ENCODE results near the gene NRXN2. TPM values are rescaled to one million over a fixed set of nuclear protein-coding genes. Genes with fewer than 3 reads are reported as not detected.

The NRXN2 gene
- polyA plus RNA-seq, 1 experiment = not detected

DNA sequence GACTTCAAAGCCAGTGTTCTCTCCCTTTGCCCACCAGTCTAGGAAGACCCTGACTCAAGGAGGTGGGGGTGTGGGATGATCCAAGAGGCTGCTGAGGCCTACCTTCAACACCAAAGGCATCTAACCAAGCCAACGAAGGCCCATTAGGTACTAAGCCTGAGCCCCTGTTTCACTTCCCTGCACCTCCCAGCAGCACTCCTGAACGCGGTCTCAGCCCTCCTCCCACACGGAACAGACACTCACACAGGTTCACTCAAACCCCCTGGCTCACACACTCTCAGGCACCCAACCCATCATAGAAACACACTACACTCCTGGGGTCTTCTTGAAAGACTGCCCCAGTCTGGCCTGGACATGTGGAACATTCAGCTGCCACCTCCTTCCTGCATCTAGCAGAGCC, 91.3 kb downstream of the NRXN2 start:
- Histone ChIP-seq H3K27me3 (ENCODE audit: control insufficient read depth, insufficient read depth, low read length) (peaks cover 29% of the 10 kb centered on the region), H3K4me3 (ENCODE audit: low read depth, low read length) (no peak overlapping the region), H3K9me3 (ENCODE audit: control insufficient read depth, insufficient read depth, low read length) (no peaks in the 10 kb centered on the region; the same call in 1 of the 2 replicates), H3K27ac (ENCODE audit: low read depth, low read length) (no peak overlapping the region)
- TF ChIP-seq, protein P1, sequence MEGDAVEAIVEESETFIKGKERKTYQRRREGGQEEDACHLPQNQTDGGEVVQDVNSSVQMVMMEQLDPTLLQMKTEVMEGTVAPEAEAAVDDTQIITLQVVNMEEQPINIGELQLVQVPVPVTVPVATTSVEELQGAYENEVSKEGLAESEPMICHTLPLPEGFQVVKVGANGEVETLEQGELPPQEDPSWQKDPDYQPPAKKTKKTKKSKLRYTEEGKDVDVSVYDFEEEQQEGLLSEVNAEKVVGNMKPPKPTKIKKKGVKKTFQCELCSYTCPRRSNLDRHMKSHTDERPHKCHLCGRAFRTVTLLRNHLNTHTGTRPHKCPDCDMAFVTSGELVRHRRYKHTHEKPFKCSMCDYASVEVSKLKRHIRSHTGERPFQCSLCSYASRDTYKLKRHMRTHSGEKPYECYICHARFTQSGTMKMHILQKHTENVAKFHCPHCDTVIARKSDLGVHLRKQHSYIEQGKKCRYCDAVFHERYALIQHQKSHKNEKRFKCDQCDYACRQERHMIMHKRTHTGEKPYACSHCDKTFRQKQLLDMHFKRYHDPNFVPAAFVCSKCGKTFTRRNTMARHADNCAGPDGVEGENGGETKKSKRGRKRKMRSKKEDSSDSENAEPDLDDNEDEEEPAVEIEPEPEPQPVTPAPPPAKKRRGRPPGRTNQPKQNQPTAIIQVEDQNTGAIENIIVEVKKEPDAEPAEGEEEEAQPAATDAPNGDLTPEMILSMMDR (IDR thresholded peaks at IDR 0.05; ENCODE audit: low read depth, low read length) = no peak
- CTCF ChIA-PET = interaction anchor here (0.7 kb wide), 1 partner anchor 183 kb away, joined by 3 read pairs; no protein-coding TSS in a partner anchor
- DNase-seq (ENCODE audit: low read depth, low spot score) = no peak
- POLR2A ChIA-PET = no interaction called here

DNA sequence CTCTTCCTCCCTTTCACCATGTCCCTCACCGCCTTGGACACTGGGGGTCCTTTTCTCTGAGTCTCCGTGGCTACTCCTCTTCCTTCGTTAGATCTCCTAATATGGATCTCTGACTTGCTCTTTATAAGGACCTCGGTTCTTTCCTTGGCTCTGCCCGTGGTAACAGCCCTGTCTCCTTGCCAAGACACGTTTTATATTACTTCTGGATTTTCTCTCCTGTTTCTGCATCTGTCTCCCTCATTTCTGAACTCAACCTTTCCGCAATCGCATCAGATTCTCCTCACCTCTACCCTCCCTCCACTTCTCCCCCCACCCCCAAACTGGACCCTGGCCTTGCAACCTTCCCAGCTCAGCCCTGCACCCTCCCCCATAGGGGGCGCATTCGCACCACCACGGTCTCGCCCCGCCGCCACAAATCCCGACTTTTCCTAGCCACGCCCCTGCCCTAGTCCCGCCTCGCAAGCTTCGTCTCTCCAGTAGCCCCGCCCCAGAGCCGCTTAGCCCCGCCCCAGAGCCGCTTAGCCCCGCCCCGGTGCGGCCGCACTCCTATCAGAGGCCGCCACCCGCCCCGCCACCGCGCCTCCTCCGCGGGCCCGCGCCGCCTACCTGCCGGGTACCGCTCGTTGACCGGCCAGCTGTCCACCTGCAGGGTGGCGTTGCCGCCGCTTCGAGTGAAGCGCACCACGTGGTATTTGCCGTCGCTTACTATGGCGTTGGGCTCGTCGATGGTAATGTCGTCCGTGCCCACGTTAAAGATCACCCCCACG, 93.0 kb downstream of the NRXN2 start:
- H3K27me3 ChIP-seq (ENCODE audit: control insufficient read depth, insufficient read depth, low read length) = peaks cover 34% of the 10 kb centered on the region
- no peak for DNase-seq (ENCODE audit: low read depth, low spot score)
- TF ChIP-seq, protein P1 (IDR thresholded peaks at IDR 0.05; ENCODE audit: low read depth, low read length) = no peak
- H3K27ac ChIP-seq (ENCODE audit: low read depth, low read length) = no peak overlapping the region
- CTCF ChIA-PET = no interaction called here
- POLR2A ChIA-PET = no interaction called here
- no peaks in the 10 kb centered on the region; the same call in 1 of the 2 replicates for H3K9me3 ChIP-seq (ENCODE audit: control insufficient read depth, insufficient read depth, low read length)
- H3K4me3 ChIP-seq (ENCODE audit: low read depth, low read length) = no peak overlapping the region

DNA sequence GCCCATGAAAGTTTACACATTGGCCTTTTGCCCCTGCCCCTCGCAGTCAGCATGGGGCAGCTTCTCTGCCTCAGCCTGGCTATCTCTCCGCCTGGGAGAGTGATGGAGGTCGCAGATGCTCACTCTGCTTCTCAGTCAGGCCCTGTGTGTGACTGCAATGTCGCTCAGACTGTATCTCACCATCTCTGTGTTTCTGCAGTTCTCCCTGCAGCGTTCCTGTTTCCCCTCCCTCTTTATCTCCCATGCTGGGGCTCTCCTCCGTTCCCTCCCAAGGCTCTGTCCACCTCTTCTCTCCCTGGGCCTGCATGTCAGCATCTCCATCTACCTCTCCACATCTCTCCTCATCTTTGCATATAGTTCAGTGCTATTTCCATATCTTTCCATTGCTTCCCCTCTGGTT, 93.9 kb downstream of the NRXN2 start:
- Histone ChIP-seq H3K9me3 (ENCODE audit: control insufficient read depth, insufficient read depth, low read length) (no peaks in the 10 kb centered on the region; the same call in 1 of the 2 replicates), H3K4me3 (ENCODE audit: low read depth, low read length) (no peak overlapping the region), H3K27ac (ENCODE audit: low read depth, low read length) (no peak overlapping the region), H3K27me3 (ENCODE audit: control insufficient read depth, insufficient read depth, low read length) (peaks cover 37% of the 10 kb centered on the region)
- TF ChIP-seq, protein P1 (IDR thresholded peaks at IDR 0.05; ENCODE audit: low read depth, low read length) = no peak
- POLR2A ChIA-PET = no interaction called here
- CTCF ChIA-PET = no interaction called here
- DNase-seq (ENCODE audit: low read depth, low spot score) = no peak

DNA sequence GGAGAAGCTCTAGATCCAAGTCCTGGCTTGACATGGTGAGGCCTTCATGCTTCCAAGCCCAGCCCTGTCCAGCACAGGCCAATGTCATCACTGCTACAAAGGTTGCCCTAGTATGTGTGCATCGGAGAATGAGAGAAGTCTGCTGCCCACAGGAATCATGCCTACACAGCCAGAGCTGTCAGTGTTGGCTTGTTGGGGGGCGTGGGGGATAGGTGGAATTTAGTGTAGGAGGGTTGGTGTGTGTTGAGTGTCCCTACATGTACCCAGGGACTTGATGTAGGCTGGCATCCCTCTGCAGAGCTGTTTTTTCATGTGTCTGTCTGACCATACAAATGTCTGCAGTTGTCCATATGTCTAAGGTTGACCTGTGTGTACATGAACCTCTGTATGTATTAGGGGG, 94.4 kb downstream of the NRXN2 start:
- ChIA-PET CTCF (no interaction called here), POLR2A (no interaction called here)
- Histone ChIP-seq H3K9me3 (ENCODE audit: control insufficient read depth, insufficient read depth, low read length) (no peaks in the 10 kb centered on the region; the same call in 1 of the 2 replicates), H3K4me3 (ENCODE audit: low read depth, low read length) (no peak overlapping the region), H3K27ac (ENCODE audit: low read depth, low read length) (no peak overlapping the region), H3K27me3 (ENCODE audit: control insufficient read depth, insufficient read depth, low read length) (peaks cover 36% of the 10 kb centered on the region)
- no peak for DNase-seq (ENCODE audit: low read depth, low spot score)
- TF ChIP-seq, protein P1 (IDR thresholded peaks at IDR 0.05; ENCODE audit: low read depth, low read length) = no peak

DNA sequence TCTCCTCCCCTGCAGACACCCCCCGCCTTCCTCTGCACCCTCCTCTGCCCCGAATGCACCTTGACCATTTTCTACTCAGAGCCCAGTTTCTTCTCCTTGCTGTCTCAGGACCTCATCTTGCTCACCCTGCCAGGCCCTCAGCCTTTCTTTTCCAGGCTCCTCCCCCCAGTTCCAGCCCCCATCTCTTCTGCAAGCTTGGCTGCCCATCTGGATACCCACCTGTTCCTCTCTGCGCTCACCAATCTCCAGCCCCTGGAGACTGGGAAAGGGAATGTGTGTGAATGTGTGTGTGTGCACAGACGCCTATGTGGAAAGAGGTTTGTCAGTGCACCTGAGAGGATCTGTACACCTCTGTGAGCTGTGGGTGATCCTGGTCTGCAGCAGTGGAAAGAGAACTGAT, 95.6 kb downstream of the NRXN2 start:
- Histone ChIP-seq H3K9me3 (ENCODE audit: control insufficient read depth, insufficient read depth, low read length) (no peaks in the 10 kb centered on the region; the same call in 1 of the 2 replicates), H3K4me3 (ENCODE audit: low read depth, low read length) (no peak overlapping the region), H3K27ac (ENCODE audit: low read depth, low read length) (no peak overlapping the region), H3K27me3 (ENCODE audit: control insufficient read depth, insufficient read depth, low read length) (peaks cover 30% of the 10 kb centered on the region)
- ChIA-PET CTCF (no interaction called here), POLR2A (no interaction called here)
- DNase-seq (ENCODE audit: low read depth, low spot score) = no peak
- TF ChIP-seq, protein P1 (IDR thresholded peaks at IDR 0.05; ENCODE audit: low read depth, low read length) = no peak
